ENCODE results near the gene PTGDS. TPM values are rescaled to one million over a fixed set of nuclear protein-coding genes. Genes with fewer than 3 reads are reported as not detected.

Gene PTGDS
- total RNA-seq, 1 experiment from 2014 or later: 3.6 TPM

DNA sequence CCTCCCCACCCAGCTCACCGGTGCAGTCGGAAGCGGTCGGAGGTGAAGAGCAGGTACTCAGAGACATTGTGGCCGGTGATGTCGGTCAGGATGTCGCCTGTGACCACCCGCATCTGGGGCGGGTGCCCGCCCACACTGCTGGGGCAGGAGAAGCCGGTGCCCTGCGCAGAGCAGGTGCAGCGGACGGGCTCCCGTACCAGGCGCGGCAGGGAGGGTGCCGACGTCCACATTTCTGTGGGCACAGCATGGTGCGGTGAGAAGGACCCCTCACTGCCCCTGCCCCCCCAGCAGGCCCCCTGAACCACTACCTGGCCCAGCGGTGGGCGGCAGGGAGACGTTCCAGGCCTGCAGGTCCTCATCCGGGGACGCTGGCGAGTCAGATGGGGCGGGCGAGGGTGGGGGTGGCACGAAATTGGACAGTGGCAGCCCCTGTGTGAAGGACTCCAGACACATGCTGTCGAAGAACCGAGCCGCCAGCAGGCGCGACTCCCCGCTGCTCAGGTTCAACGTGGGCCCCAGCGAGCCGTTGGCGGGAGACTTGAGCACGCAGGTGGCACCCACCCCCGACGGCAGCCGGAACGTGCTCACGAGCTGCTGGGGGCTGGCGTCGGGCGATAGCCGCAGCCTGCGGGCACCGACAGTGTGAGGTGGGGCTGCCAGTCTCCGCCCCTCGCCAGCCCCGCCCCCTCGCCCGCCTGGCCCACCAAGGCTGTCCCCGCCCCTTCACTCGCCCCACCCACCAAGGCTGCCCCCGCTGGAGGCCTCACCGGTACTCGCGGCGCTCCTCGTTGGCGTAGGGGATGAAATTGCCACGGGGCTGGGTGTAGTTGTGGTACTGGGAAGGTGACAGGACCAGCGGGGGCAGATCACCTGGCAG lies 35.6 kb downstream of the PTGDS start:
- Mint-ChIP-seq H3K27ac (no peak overlapping the region), H3K36me3 (ENCODE audit: insufficient read depth in 1 of 3, low read depth in 3 of 3) (peaks cover 2 to 13% (median 8%) of the 10 kb centered on the region in 3 experiments; a peak in 5 of 7 replicates), H3K4me1 (no peaks in the 10 kb centered on the region), H3K4me3 (no peak overlapping the region), H3K27me3 (ENCODE audit: low read depth) (no peaks in the 10 kb centered on the region; the same call in 1 of the 2 replicates), H3K9me3 (no peaks in the 10 kb centered on the region)
- no peaks in the 10 kb centered on the region for H3K4me1 ChIP-seq (ENCODE audit: insufficient read depth, low read length)
- no peaks in the 10 kb centered on the region for H3K79me2 ChIP-seq (ENCODE audit: insufficient read depth, low read length)
- H4K91ac ChIP-seq (ENCODE audit: insufficient read length, low read depth, low read length): no peak overlapping the region
- H4K20me1 ChIP-seq (ENCODE audit: control insufficient read depth, insufficient read depth, insufficient read length): peaks cover 2% of the 10 kb centered on the region
- no peak overlapping the region for H4K8ac ChIP-seq (replicated peaks; ENCODE audit: insufficient read length, low read depth, low read length)
- H3K79me1 ChIP-seq (ENCODE audit: insufficient read depth, low read depth, low read length, poor library complexity, severe bottlenecking): no peaks in the 10 kb centered on the region
- DNase-seq: peak; percentile 75
- no peak overlapping the region for H2AFZ ChIP-seq (ENCODE audit: low read length)
- H3K4ac ChIP-seq (ENCODE audit: low read depth, low read length): no peak overlapping the region
- no peak overlapping the region for H3K27ac ChIP-seq (ENCODE audit: insufficient read length, low read depth, low read length)
- no peaks in the 10 kb centered on the region for H3K9me3 ChIP-seq (ENCODE audit: control insufficient read depth, low read depth, low read length)
- H2AK5ac ChIP-seq (ENCODE audit: insufficient read length, low read length): no peak overlapping the region
- H3T11ph ChIP-seq (ENCODE audit: low read length): no peak overlapping the region
- TF ChIP-seq, protein P1, sequence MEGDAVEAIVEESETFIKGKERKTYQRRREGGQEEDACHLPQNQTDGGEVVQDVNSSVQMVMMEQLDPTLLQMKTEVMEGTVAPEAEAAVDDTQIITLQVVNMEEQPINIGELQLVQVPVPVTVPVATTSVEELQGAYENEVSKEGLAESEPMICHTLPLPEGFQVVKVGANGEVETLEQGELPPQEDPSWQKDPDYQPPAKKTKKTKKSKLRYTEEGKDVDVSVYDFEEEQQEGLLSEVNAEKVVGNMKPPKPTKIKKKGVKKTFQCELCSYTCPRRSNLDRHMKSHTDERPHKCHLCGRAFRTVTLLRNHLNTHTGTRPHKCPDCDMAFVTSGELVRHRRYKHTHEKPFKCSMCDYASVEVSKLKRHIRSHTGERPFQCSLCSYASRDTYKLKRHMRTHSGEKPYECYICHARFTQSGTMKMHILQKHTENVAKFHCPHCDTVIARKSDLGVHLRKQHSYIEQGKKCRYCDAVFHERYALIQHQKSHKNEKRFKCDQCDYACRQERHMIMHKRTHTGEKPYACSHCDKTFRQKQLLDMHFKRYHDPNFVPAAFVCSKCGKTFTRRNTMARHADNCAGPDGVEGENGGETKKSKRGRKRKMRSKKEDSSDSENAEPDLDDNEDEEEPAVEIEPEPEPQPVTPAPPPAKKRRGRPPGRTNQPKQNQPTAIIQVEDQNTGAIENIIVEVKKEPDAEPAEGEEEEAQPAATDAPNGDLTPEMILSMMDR (conservative IDR thresholded peaks at IDR 0.05): no peak
- no peak overlapping the region for H2BK15ac ChIP-seq (ENCODE audit: low read depth, low read length)
- no peaks in the 10 kb centered on the region for H3K27me3 ChIP-seq (ENCODE audit: insufficient read depth, low read length)
- WGBS (ENCODE audit: extremely low coverage, insufficient read length, low lambda C conversion rate): no CpG with 5 or more reads among the region's 67 CpGs
- no peak overlapping the region for H3K23ac ChIP-seq (ENCODE audit: insufficient read length, low read depth, low read length)
- no peak overlapping the region for H2BK120ac ChIP-seq (ENCODE audit: low read depth, low read length, poor library complexity, severe bottlenecking)
- H3K14ac ChIP-seq (ENCODE audit: insufficient read depth, low read length): no peak overlapping the region
- H2BK5ac ChIP-seq (ENCODE audit: insufficient read length, low read length): no peak overlapping the region
- H3K4me2 ChIP-seq (ENCODE audit: insufficient read depth, insufficient read length, low read length): no peak overlapping the region
- no peak overlapping the region for H3K9ac ChIP-seq (ENCODE audit: extremely low read depth, insufficient read length, low read length)
- no peak overlapping the region for H3K18ac ChIP-seq (ENCODE audit: insufficient read length, low read depth, low read length)
- H2BK12ac ChIP-seq (ENCODE audit: insufficient read length, low read depth, low read length): no peak overlapping the region
- no peak overlapping the region for H4K5ac ChIP-seq (ENCODE audit: insufficient read length, low read depth, low read length)
- H3K23me2 ChIP-seq (ENCODE audit: insufficient read length, low read depth, low read length, poor library complexity, severe bottlenecking): no peaks in the 10 kb centered on the region
- H2BK20ac ChIP-seq (ENCODE audit: low read depth, low read length, poor library complexity, severe bottlenecking): no peak overlapping the region
- H3K56ac ChIP-seq (ENCODE audit: insufficient read length, low read depth, low read length): no peak overlapping the region
